Right kidney (tissue), 1 donor: ENCODE data around the gene DMKN.
"Not testable (repeated sequence)": the region's sequence is repeated elsewhere in the genome, so short reads cannot be mapped to it uniquely, and the experiment has no call there.

Experiments
- DNase-seq: peaks from one replicate; pipeline ENCODE4 v3.0.0-alpha.2; 2016

DMKN gene

GRCh38 chr19:35462476-35462953 lies 50.9 kb downstream of the DMKN start:
- DNase-seq = no peak

GRCh38 chr19:35461788-35462187 lies 51.7 kb downstream of the DMKN start:
- not testable (repeated sequence) for DNase-seq

- DNase-seq = no peak
Measured at GRCh38 chr19:35461060-35461459, 52.4 kb downstream of the DMKN start.

GRCh38 chr19:35460608-35461007 lies 52.8 kb downstream of the DMKN start:
- DNase-seq = no peak

- DNase-seq = peak; percentile 49
Measured at GRCh38 chr19:35459414-35460082, 53.9 kb downstream of the DMKN start.

- no peak for DNase-seq
Measured at GRCh38 chr19:35458731-35459391, 54.6 kb downstream of the DMKN start.

GRCh38 chr19:35458192-35458591 lies 55.3 kb downstream of the DMKN start:
- no peak for DNase-seq

- DNase-seq = no peak
Measured at GRCh38 chr19:35457173-35457572, 56.3 kb downstream of the DMKN start.

GRCh38 chr19:35455616-35456201 lies 57.7 kb downstream of the DMKN start:
- no peak for DNase-seq

GRCh38 chr19:35454663-35455062 lies 58.8 kb downstream of the DMKN start:
- DNase-seq = no peak

- DNase-seq = no peak
Measured at GRCh38 chr19:35451338-35452096, 61.9 kb downstream of the DMKN start.

- no peak for DNase-seq
Measured at GRCh38 chr19:35449359-35450043, 63.9 kb downstream of the DMKN start.

GRCh38 chr19:35447606-35448469 lies 65.6 kb downstream of the DMKN start, which contains the start of gene FFAR2:
Gene FFAR2 (plus strand): TSS chr19:35448257. CDS start chr19:35449715, 1,458 bp downstream.
- DNase-seq = no peak
